IMR-90 (cell line): ENCODE data around the gene EHMT1. TPM values are rescaled to one million over a fixed set of nuclear protein-coding genes. Genes with fewer than 3 reads are reported as not detected.

Experiments
- ATAC-seq: fragments of 200-7000 bp; cut with Tn5 transposase; 2 replicates; pipeline ENCODE4 v1.9.1; 2020; ENCODE audit warnings: low read depth, mild to moderate bottlenecking, moderate library complexity
- BruUV-seq: library from RNA; stranded (reverse); fragments of 400-500 nt; replicated peaks from 2 replicates; lab custom pipeline; 2021; lab: Mats Ljungman, UMichigan
- CTCF ChIA-PET: fragments of 300-600 bp; formaldehyde crosslinking; extraction: SDS; loops from one replicate; lab custom pipeline; 2021; ENCODE audit warnings: antibody characterized with exemption; lab: Yijun Ruan, JAX
- POLR2A ChIA-PET: fragments of 300-600 bp; sonication (Branson Sonifier 250); formaldehyde crosslinking; loops from one replicate; lab custom pipeline; 2022; ENCODE audit warnings: antibody characterized with exemption; ENCODE audit not compliant: unreplicated experiment; lab: Charles Lee
- DNase-seq: peaks from one replicate; pipeline ENCODE4 v3.0.0; 2013
- H2AFZ ChIP-seq: replicated peaks from 2 replicates; pipeline ENCODE3; 2013; ENCODE audit warnings: low read length, mild to moderate bottlenecking; ENCODE audit not compliant: poor library complexity
- H2AK5ac ChIP-seq: 2 replicates; pipeline ENCODE4 v1.6.1; 2013; ENCODE audit warnings: low read depth, low read length, inconsistent platforms
- H2AK9ac ChIP-seq: replicated peaks from 2 replicates; pipeline ENCODE3; 2013; ENCODE audit warnings: mild to moderate bottlenecking, low read depth, low read length, moderate library complexity; ENCODE audit not compliant: poor library complexity
- H2BK120ac ChIP-seq: 2 replicates; pipeline ENCODE4 v1.6.1; 2013; ENCODE audit warnings: low read depth, low read length, inconsistent platforms
- H2BK15ac ChIP-seq: 3 replicates; pipeline ENCODE4 v1.6.1; 2013; ENCODE audit warnings: low read depth, low read length, inconsistent platforms
- H2BK20ac ChIP-seq: 2 replicates; pipeline ENCODE4 v1.6.1; 2013; ENCODE audit warnings: low read depth, mild to moderate bottlenecking, inconsistent platforms, low read length, moderate library complexity
- H2BK5ac ChIP-seq: 2 replicates; pipeline ENCODE4 v1.6.1; 2013; ENCODE audit warnings: mild to moderate bottlenecking, low read depth, low read length, inconsistent platforms; ENCODE audit not compliant: poor library complexity, severe bottlenecking
- H3K14ac ChIP-seq: replicated peaks from 2 replicates; pipeline ENCODE4 v1.6.1; 2013; ENCODE audit warnings: low read depth, low read length, inconsistent platforms
- H3K18ac ChIP-seq: 2 replicates; pipeline ENCODE4 v1.6.1; 2013; ENCODE audit warnings: low read depth, low read length, control low read depth
- H3K23ac ChIP-seq: 2 replicates; pipeline ENCODE4 v1.6.1; 2013; ENCODE audit warnings: low read depth, low read length, inconsistent platforms
- H3K27ac ChIP-seq: 2 replicates; pipeline ENCODE4 v1.5.1; 2013; ENCODE audit warnings: mild to moderate bottlenecking, control low read depth, low read length; ENCODE audit not compliant: insufficient read depth
- H3K27me3 ChIP-seq: 2 replicates; pipeline ENCODE4 v1.6.1; 2013; ENCODE audit warnings: low read length; ENCODE audit not compliant: control insufficient read depth, insufficient read depth
- H3K36me3 ChIP-seq: 2 replicates; pipeline ENCODE4 v1.6.1; 2013; ENCODE audit warnings: low read length, mixed read lengths; ENCODE audit not compliant: control insufficient read depth, insufficient read depth
- H3K4ac ChIP-seq: 2 replicates; pipeline ENCODE4 v1.6.1; 2013; ENCODE audit warnings: low read depth, low read length, inconsistent platforms
- H3K4me1 ChIP-seq: 2 replicates; pipeline ENCODE4 v1.6.1; 2013; ENCODE audit warnings: low read length, mixed read lengths; ENCODE audit not compliant: control insufficient read depth, insufficient read depth
- H3K4me2 ChIP-seq: 2 replicates; pipeline ENCODE4 v1.6.1; 2013; ENCODE audit warnings: low read depth, mild to moderate bottlenecking, control low read depth, low read length, moderate library complexity
- H3K4me3 ChIP-seq: 2 replicates; pipeline ENCODE4 v1.5.1; 2013; ENCODE audit warnings: low read depth, mild to moderate bottlenecking, control low read depth, low read length, moderate library complexity; ENCODE audit not compliant: insufficient read depth
- H3K56ac ChIP-seq: 2 replicates; pipeline ENCODE4 v1.6.1; 2013; ENCODE audit warnings: low read length, inconsistent platforms; ENCODE audit not compliant: insufficient read depth; ENCODE audit errors: extremely low read depth
- H3K79me1 ChIP-seq, 2 experiments: 2 replicates each; pipeline ENCODE4 v1.6.1; 2013; ENCODE audit warnings: low read length in 2 of 2, inconsistent platforms in 1 of 2, low read depth in 1 of 2
- H3K9ac ChIP-seq: 2 replicates; pipeline ENCODE4 v1.6.1; 2013; ENCODE audit warnings: low read depth, low read length, control low read depth
- H3K9me1 ChIP-seq: 2 replicates; pipeline ENCODE4 v1.6.1; 2013; ENCODE audit warnings: low read length, inconsistent platforms; ENCODE audit not compliant: insufficient read depth
- H3K9me3 ChIP-seq: 2 replicates; pipeline ENCODE4 v1.6.1; 2013; ENCODE audit warnings: low read length; ENCODE audit not compliant: control insufficient read depth, insufficient read depth
- H4K20me1 ChIP-seq: 2 replicates; pipeline ENCODE4 v1.6.1; 2013; ENCODE audit warnings: low read length, inconsistent platforms; ENCODE audit not compliant: insufficient read depth
- H4K5ac ChIP-seq: 2 replicates; pipeline ENCODE4 v1.6.1; 2013; ENCODE audit warnings: mild to moderate bottlenecking, low read depth, low read length, control low read depth
- H4K8ac ChIP-seq, 2 experiments: 2 replicates each; pipeline ENCODE4 v1.6.1; 2013; ENCODE audit warnings: low read depth in 2 of 2, low read length in 2 of 2, control low read depth in 1 of 2, inconsistent platforms in 1 of 2
- H4K91ac ChIP-seq: 2 replicates; pipeline ENCODE4 v1.6.1; 2013; ENCODE audit warnings: low read depth, low read length, inconsistent platforms; ENCODE audit not compliant: insufficient read depth
- BHLHE40 ChIP-seq: fragments of 150-350 bp; IDR thresholded peaks from 2 replicates; pipeline ENCODE4 v1.6.1; 2016; ENCODE audit warnings: mild to moderate bottlenecking, low read depth, low read length
- ELK1 ChIP-seq: fragments of 150-350 bp; IDR thresholded peaks from 2 replicates; pipeline ENCODE4 v1.6.1; 2016; ENCODE audit warnings: low read depth, mild to moderate bottlenecking, low read length, moderate library complexity, borderline replicate concordance
- FOS ChIP-seq: fragments of 150-350 bp; IDR thresholded peaks from 2 replicates; pipeline ENCODE4 v1.6.1; 2016; ENCODE audit warnings: low read depth, low read length
- MAFK ChIP-seq: IDR thresholded peaks from 2 replicates; pipeline ENCODE4 v1.6.1; 2012; ENCODE audit warnings: low read depth, low read length, improper control_type of control experiment
- POLR2A ChIP-seq: IDR thresholded peaks from 2 replicates; pipeline ENCODE4 v1.6.1; 2012; ENCODE audit warnings: mild to moderate bottlenecking, low read depth, low read length
- RFX5 ChIP-seq: IDR thresholded peaks from 2 replicates; pipeline ENCODE4 v1.8.0; 2012; ENCODE audit warnings: low read depth, mild to moderate bottlenecking, low read length, moderate library complexity
- SMC3 ChIP-seq: fragments of 150-350 bp; IDR thresholded peaks from 2 replicates; pipeline ENCODE4 v1.6.1; 2016; ENCODE audit warnings: low read depth, mild to moderate bottlenecking, antibody characterized with exemption, low read length, moderate library complexity
- WGBS, 2 experiments: methylation state at CpG; one replicate each; pipeline versions ENCODE4 v1.1.5 to v1.1.7; 2013; ENCODE audit warnings: missing lambda C conversion rate in 2 of 2; ENCODE audit not compliant: insufficient read length in 1 of 2; ENCODE audit errors: extremely low coverage in 2 of 2; 5-methylcytosine and 5-hydroxymethylcytosine counted together
- dilution Hi-C: fragments of 300-500 bp; cut with HindIII; formaldehyde crosslinking; loops from one replicate; pipeline ENCODE4 v1.14.3; 2018; ENCODE audit warnings: low sequenced_read_pairs; ENCODE audit not compliant: unreplicated experiment
- in situ Hi-C: fragments of 300-500 bp; cut with MboI; formaldehyde crosslinking; loops from 3 replicates; pipeline ENCODE4 v1.14.3; 2019; ENCODE audit warnings: low sequenced_read_pairs, inconsistent platforms, mixed read lengths
- intact Hi-C: fragments of 100-400 bp; cut with micrococcal nuclease; formaldehyde crosslinking; loops from 2 replicates; pipeline ENCODE4 v1.10.0; 2022
- polyA plus RNA-seq, 3 experiments: library from polyadenylated mRNA; depleted of rRNA; stranded (reverse); fragments of >200 nt; gene quantifications; 2 replicates each; pipeline ENCODE4 v1.2.3, GENCODE V29; 2012; ENCODE audit warnings: low replicate concordance in 1 of 3
- total RNA-seq: library from RNA; depleted of rRNA; stranded (reverse); fragments of >200 nt; gene quantifications from 2 replicates; pipeline ENCODE4 v1.2.3, GENCODE V29; 2012

EHMT1 gene
- total and polyA plus RNA-seq, 2 of the 4 experiments (the other 2 are of a cell fraction) = 32.8 to 35.1 TPM

GRCh38 chr9:137797206-137798120, 178.7 kb downstream of the EHMT1 start (continued):
- TF ChIP-seq RFX5 (no peak), BHLHE40 (no peak)

- ChIA-PET POLR2A (no interaction called here), CTCF (no interaction called here)
- no peak overlapping the region for H2AK5ac ChIP-seq
- no peaks in the 10 kb centered on the region for H4K20me1 ChIP-seq
- H2BK5ac ChIP-seq = no peak overlapping the region
- no TSS peak for BruUV-seq
- H2AK9ac ChIP-seq = no peak overlapping the region
- no peak for TF ChIP-seq FOS
- TF ChIP-seq ELK1 = no peak
- TF ChIP-seq POLR2A = no peak
- TF ChIP-seq SMC3 = no peak
- no peak for TF ChIP-seq MAFK
- no peak for TF ChIP-seq RFX5
- H2BK120ac ChIP-seq = no peak overlapping the region
- H4K91ac ChIP-seq = no peak overlapping the region
- WGBS, 2 experiments = 97% methylated on average over 6 of the region's 9 CpGs; no CpG with 5 or more reads in 1 of the 2 experiments
- ATAC-seq (no peak), DNase-seq (no peak)
- no peak overlapping the region for H4K8ac ChIP-seq
- H3K9me3 ChIP-seq = no peaks in the 10 kb centered on the region
- no peak overlapping the region for H3K27ac ChIP-seq
- no peak overlapping the region for H2AFZ ChIP-seq
- no peak overlapping the region for H3K4me3 ChIP-seq
- no peak overlapping the region for H3K14ac ChIP-seq
- H3K18ac ChIP-seq = no peak overlapping the region
- H3K4ac ChIP-seq = no peak overlapping the region
- peaks cover 72% of the 10 kb centered on the region for H3K36me3 ChIP-seq
- H3K4me1 ChIP-seq = no peaks in the 10 kb centered on the region
- intact Hi-C loops (no loop called here), in situ Hi-C loops (no loop called here), dilution Hi-C loops (no loop called here)
- H3K27me3 ChIP-seq = no peaks in the 10 kb centered on the region
- H4K5ac ChIP-seq = no peak overlapping the region
- no peak overlapping the region for H3K9ac ChIP-seq
- H3K9me1 ChIP-seq = no peaks in the 10 kb centered on the region; the same call in 1 of the 2 replicates
- no peak overlapping the region for H2BK20ac ChIP-seq
- H3K79me1 ChIP-seq = peaks cover 0 to 5% of the 10 kb centered on the region in 2 experiments; a peak in 1 of 4 replicates
- no peak overlapping the region for H2BK15ac ChIP-seq
- no peak overlapping the region for H3K23ac ChIP-seq
- H3K4me2 ChIP-seq = no peak overlapping the region
- no peak overlapping the region for H3K56ac ChIP-seq
Observed at GRCh38 chr9:137798142-137798541, 179.3 kb downstream of the EHMT1 start.
